Measurements from ENCODE around the gene KCND3. TPM values are rescaled to one million over a fixed set of nuclear protein-coding genes. Genes with fewer than 3 reads are reported as not detected.

Gene KCND3
- total RNA-seq, 1 experiment from 2014 or later = 0.15 TPM

DNA sequence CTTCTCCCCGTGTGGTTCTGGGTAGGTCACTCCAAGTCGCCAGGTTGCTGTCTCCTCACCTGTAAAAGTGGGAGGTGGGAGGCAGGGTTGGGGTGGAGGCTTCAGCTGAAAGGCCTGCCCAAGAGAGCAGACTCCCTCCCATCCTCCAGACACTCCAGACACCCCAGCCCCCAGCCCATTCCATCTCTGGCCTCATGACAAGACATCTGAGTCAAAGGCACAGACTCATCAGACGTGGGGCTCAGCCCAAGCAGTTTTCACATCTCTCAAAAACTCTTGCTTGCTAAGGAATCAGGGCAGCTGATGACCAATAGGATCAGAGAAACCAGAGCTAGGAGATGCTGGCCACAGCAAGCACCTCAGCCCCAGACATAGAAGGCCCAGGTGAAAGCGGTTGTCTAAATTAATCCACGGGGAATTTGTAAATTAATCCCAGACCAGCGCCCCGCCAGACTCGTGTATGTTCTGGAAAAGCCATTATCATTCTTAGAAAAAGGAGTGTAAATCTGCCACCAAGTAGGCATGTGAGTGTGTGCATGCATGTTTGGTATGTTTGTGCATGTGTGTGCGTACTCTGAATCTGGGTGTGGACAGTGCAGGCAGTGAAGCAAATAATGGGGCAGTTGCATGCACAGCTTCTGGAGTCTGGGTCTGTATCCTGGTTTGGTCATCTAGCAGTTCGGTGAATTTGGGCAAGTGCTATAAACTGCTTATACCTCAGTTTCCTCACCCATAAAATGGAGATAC lies 55.2 kb downstream of the KCND3 start:
- Histone ChIP-seq H3K27me3 (ENCODE audit: insufficient read depth, low read length) (no peaks in the 10 kb centered on the region), H2BK5ac (ENCODE audit: insufficient read length, low read length) (no peak overlapping the region), H4K91ac (ENCODE audit: insufficient read length, low read depth, low read length) (no peak overlapping the region), H3T11ph (ENCODE audit: low read length) (no peak overlapping the region), H3K4me2 (ENCODE audit: insufficient read depth, insufficient read length, low read length) (no peak overlapping the region), H4K20me1 (ENCODE audit: control insufficient read depth, insufficient read depth, insufficient read length) (no peaks in the 10 kb centered on the region), H2BK12ac (ENCODE audit: insufficient read length, low read depth, low read length) (no peak overlapping the region), H3K4ac (ENCODE audit: low read depth, low read length) (no peak overlapping the region), H3K56ac (ENCODE audit: insufficient read length, low read depth, low read length) (no peak overlapping the region), H3K23me2 (ENCODE audit: insufficient read length, low read depth, low read length, poor library complexity, severe bottlenecking) (no peaks in the 10 kb centered on the region), H3K9me3 (ENCODE audit: control insufficient read depth, low read depth, low read length) (no peaks in the 10 kb centered on the region), H4K5ac (ENCODE audit: insufficient read length, low read depth, low read length) (no peak overlapping the region), H3K23ac (ENCODE audit: insufficient read length, low read depth, low read length) (no peak overlapping the region), H3K79me1 (ENCODE audit: insufficient read depth, low read depth, low read length, poor library complexity, severe bottlenecking) (no peaks in the 10 kb centered on the region), H3K14ac (ENCODE audit: insufficient read depth, low read length) (no peak overlapping the region), H2AK5ac (ENCODE audit: insufficient read length, low read length) (no peak overlapping the region), H2AFZ (ENCODE audit: low read length) (no peak overlapping the region), H3K9ac (ENCODE audit: extremely low read depth, insufficient read length, low read length) (no peak overlapping the region), H2BK15ac (ENCODE audit: low read depth, low read length) (no peak overlapping the region), H3K4me1 (ENCODE audit: insufficient read depth, low read length) (no peaks in the 10 kb centered on the region), H3K27ac (ENCODE audit: insufficient read length, low read depth, low read length) (no peak overlapping the region), H3K18ac (ENCODE audit: insufficient read length, low read depth, low read length) (no peak overlapping the region), H2BK120ac (ENCODE audit: low read depth, low read length, poor library complexity, severe bottlenecking) (no peak overlapping the region), H2BK20ac (ENCODE audit: low read depth, low read length, poor library complexity, severe bottlenecking) (no peak overlapping the region), H3K79me2 (ENCODE audit: insufficient read depth, low read length) (no peaks in the 10 kb centered on the region), H4K8ac (replicated peaks; ENCODE audit: insufficient read length, low read depth, low read length) (no peak overlapping the region)
- Mint-ChIP-seq H3K27ac (no peak overlapping the region), H3K4me1 (peaks cover 6 to 14% of the 10 kb centered on the region in 2 experiments; a peak in 3 of 4 replicates), H3K9me3 (no peaks in the 10 kb centered on the region; a peak in 1 of 5 replicates), H3K4me3 (no peak overlapping the region), H3K36me3 (ENCODE audit: insufficient read depth in 1 of 3, low read depth in 3 of 3) (no peaks in the 10 kb centered on the region), H3K27me3 (ENCODE audit: low read depth) (no peaks in the 10 kb centered on the region; the same call in none of the 2 replicates)
- TF ChIP-seq, protein P1, sequence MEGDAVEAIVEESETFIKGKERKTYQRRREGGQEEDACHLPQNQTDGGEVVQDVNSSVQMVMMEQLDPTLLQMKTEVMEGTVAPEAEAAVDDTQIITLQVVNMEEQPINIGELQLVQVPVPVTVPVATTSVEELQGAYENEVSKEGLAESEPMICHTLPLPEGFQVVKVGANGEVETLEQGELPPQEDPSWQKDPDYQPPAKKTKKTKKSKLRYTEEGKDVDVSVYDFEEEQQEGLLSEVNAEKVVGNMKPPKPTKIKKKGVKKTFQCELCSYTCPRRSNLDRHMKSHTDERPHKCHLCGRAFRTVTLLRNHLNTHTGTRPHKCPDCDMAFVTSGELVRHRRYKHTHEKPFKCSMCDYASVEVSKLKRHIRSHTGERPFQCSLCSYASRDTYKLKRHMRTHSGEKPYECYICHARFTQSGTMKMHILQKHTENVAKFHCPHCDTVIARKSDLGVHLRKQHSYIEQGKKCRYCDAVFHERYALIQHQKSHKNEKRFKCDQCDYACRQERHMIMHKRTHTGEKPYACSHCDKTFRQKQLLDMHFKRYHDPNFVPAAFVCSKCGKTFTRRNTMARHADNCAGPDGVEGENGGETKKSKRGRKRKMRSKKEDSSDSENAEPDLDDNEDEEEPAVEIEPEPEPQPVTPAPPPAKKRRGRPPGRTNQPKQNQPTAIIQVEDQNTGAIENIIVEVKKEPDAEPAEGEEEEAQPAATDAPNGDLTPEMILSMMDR (conservative IDR thresholded peaks at IDR 0.05) = no peak
- DNase-seq = no peak
- WGBS (ENCODE audit: extremely low coverage, insufficient read length, low lambda C conversion rate) = no CpG with 5 or more reads among the region's 10 CpGs

Data from H9 (cell line).